Transverse colon (tissue), 4 donors: Measurements from ENCODE around the gene ZDHHC16. TPM values are rescaled to one million over a fixed set of nuclear protein-coding genes. Genes with fewer than 3 reads are reported as not detected.

ENCODE experiments used
- DNase-seq: peaks from one replicate; pipeline ENCODE4 v3.0.0-alpha.2; 2019
- H3K27ac ChIP-seq, 4 donors: fragments of 200-600 bp; sonication (generic); 2 replicates each; pipeline ENCODE4 v1.5.1; 2016 to 2018; ENCODE audit warnings: inconsistent platforms in 4 of 4
- H3K27me3 ChIP-seq: fragments of 200-600 bp; sonication (generic); 2 replicates; pipeline ENCODE4 v1.5.1; 2017; ENCODE audit warnings: inconsistent platforms
- H3K36me3 ChIP-seq, 4 donors: fragments of 200-600 bp; sonication (generic); 2 replicates each; pipeline ENCODE4 v1.5.1; 2017 to 2019; ENCODE audit warnings: inconsistent platforms in 4 of 4
- H3K4me1 ChIP-seq, 4 donors: fragments of 200-600 bp; sonication (generic); 2 replicates each; pipeline ENCODE4 v1.5.1; 2017 to 2020; ENCODE audit warnings: inconsistent platforms in 4 of 4
- H3K4me3 ChIP-seq, 4 donors: fragments of 200-600 bp; sonication (generic); 1 replicate in 1 of 4; 2 replicates in 3 of 4; pipeline versions ENCODE4 v1.5.1 to v1.6.1; 2017 to 2019; ENCODE audit warnings: inconsistent platforms in 4 of 4
- H3K9me3 ChIP-seq, 2 donors: fragments of 200-600 bp; sonication (generic); 2 replicates each; pipeline ENCODE4 v1.5.1; 2017 to 2019; ENCODE audit warnings: inconsistent platforms in 2 of 2
- CTCF ChIP-seq, 5 experiments: fragments of 200-600 bp in 3 of 5; fragments of 450-650 bp in 2 of 5; sonication (generic) in 3 of 5; IDR thresholded peaks; 1 replicate in 2 of 5; 2 replicates in 3 of 5; pipeline ENCODE4 v1.5.1; 2016 to 2017; ENCODE audit warnings: antibody characterized with exemption in 5 of 5, inconsistent platforms in 3 of 5, mild to moderate bottlenecking in 2 of 5, moderate library complexity in 1 of 5
- EP300 ChIP-seq: sonication (generic); formaldehyde crosslinking; IDR thresholded peaks from one replicate; pipeline ENCODE4 v1.6.1; 2017; ENCODE audit warnings: antibody characterized with exemption, low read depth
- POLR2A ChIP-seq: fragments of 450-650 bp; IDR thresholded peaks from one replicate; pipeline ENCODE4 v1.6.1; 2016; ENCODE audit warnings: antibody characterized with exemption, mild to moderate bottlenecking, moderate library complexity
- POLR2AphosphoS5 ChIP-seq, 3 donors: sonication (generic); formaldehyde crosslinking; IDR thresholded peaks; one replicate each; pipeline ENCODE4 v1.6.1; 2016; ENCODE audit warnings: antibody characterized with exemption in 3 of 3
- WGBS, 2 donors: methylation state at CpG; one replicate each; pipeline ENCODE4 v1.1.5; 2018; ENCODE audit warnings: low coverage in 1 of 2; 5-methylcytosine and 5-hydroxymethylcytosine counted together
- in situ Hi-C, 4 donors: fragments of 200-750 bp; cut with MboI; loops; one replicate each; pipeline versions ENCODE4 v1.15.0 to v1.15.1; 2017; ENCODE audit warnings: low sequenced_read_pairs in 3 of 4, low pct_ligation_motif_present in 1 of 4, low pct_unique_long_range_greater_than_20kb in 1 of 4
- intact Hi-C: fragments of 100-400 bp; cut with DNase I; formaldehyde crosslinking; loops from one replicate; pipeline ENCODE4 v1.15.1; 2023; ENCODE audit warnings: low total_unique reads
- total RNA-seq, 4 donors: library from RNA; depleted of rRNA; stranded (reverse); fragments of >200 nt; gene quantifications; one replicate each; pipeline ENCODE4 v1.1.0, GENCODE V29; 2016

ZDHHC16 gene
- total RNA-seq, 4 donors from 2014 or later: 10.8 to 36.2 (median 32.7) TPM

GRCh38 chr10:97490592-97490991 is 44.6 kb downstream of the ZDHHC16 start:
- no peak for DNase-seq
- H3K4me1 ChIP-seq: peaks cover 0 to 26% (median 9%) of the 10 kb centered on the region in 4 donors
- 44% methylated on average over 2 of the region's 2 CpGs; no CpG with 5 or more reads in 1 of the 2 donors for WGBS, 2 donors
- no peaks in the 10 kb centered on the region for H3K36me3 ChIP-seq
- no peaks in the 10 kb centered on the region for H3K9me3 ChIP-seq
- in situ Hi-C loops: no loop called here
- no peak overlapping the region for H3K4me3 ChIP-seq
- no peak for TF ChIP-seq CTCF (IDR thresholded peaks at IDR 0.05)
- no peak for TF ChIP-seq POLR2AphosphoS5 (IDR thresholded peaks at IDR 0.05)
- no peak for TF ChIP-seq EP300
- no peak for TF ChIP-seq POLR2A
- H3K27ac ChIP-seq: no peak overlapping the region
- intact Hi-C loops: no loop called here
- no peaks in the 10 kb centered on the region for H3K27me3 ChIP-seq

- H3K27me3 ChIP-seq: no peaks in the 10 kb centered on the region
- H3K27ac ChIP-seq: no peak overlapping the region
- no peaks in the 10 kb centered on the region for H3K36me3 ChIP-seq
- no peak for DNase-seq
- in situ Hi-C loops (no loop called here), intact Hi-C loops (no loop called here)
- 54 to 56% methylated on average over 2 of the region's 2 CpGs for WGBS, 2 donors
- no peaks in the 10 kb centered on the region for H3K9me3 ChIP-seq
- peaks cover 11 to 38% (median 16%) of the 10 kb centered on the region in 4 donors for H3K4me1 ChIP-seq
- TF ChIP-seq POLR2AphosphoS5 (IDR thresholded peaks at IDR 0.05) (no peak), POLR2A (no peak), CTCF (IDR thresholded peaks at IDR 0.05) (no peak), EP300 (no peak)
- no peak overlapping the region for H3K4me3 ChIP-seq
Observed at GRCh38 chr10:97494151-97494550, 48.2 kb downstream of the ZDHHC16 start.

GRCh38 chr10:97494863-97495506 is 49.0 kb downstream of the ZDHHC16 start:
- Histone ChIP-seq H3K9me3 (no peaks in the 10 kb centered on the region), H3K4me3 (no peak overlapping the region), H3K36me3 (no peaks in the 10 kb centered on the region), H3K27ac (no peak overlapping the region), H3K4me1 (peaks cover 12 to 42% (median 18%) of the 10 kb centered on the region in 4 donors), H3K27me3 (peaks cover 7% of the 10 kb centered on the region)
- TF ChIP-seq POLR2AphosphoS5 (IDR thresholded peaks at IDR 0.05) (no peak), CTCF (IDR thresholded peaks at IDR 0.05) (no peak), POLR2A (no peak)
- no peak for DNase-seq
- in situ Hi-C loops (no loop called here), intact Hi-C loops (no loop called here)
- 42 to 52% methylated on average over 4 to 7 of the region's 7 CpGs for WGBS, 2 donors

GRCh38 chr10:97497572-97498075 is 51.6 kb downstream of the ZDHHC16 start:
- intact Hi-C loops: no loop called here
- H3K36me3 ChIP-seq: no peaks in the 10 kb centered on the region
- H3K4me1 ChIP-seq: peaks cover 9 to 36% (median 18%) of the 10 kb centered on the region in 4 donors
- in situ Hi-C loops: no loop called here
- peak; percentile 84 for DNase-seq
- H3K4me3 ChIP-seq: peak overlapping the region; percentile 78 to 92 (median 86)
- 0% methylated on average over 4 to 22 of the region's 22 CpGs for WGBS, 2 donors
- H3K27ac ChIP-seq: peak overlapping the region; percentile 90 to 99 (median 94)
- no peaks in the 10 kb centered on the region for H3K9me3 ChIP-seq
- TF ChIP-seq EP300 (no peak), POLR2AphosphoS5 (IDR thresholded peaks at IDR 0.05) (peak; percentile 40 to 76 (median 68))
- H3K27me3 ChIP-seq: peaks cover 17% of the 10 kb centered on the region
